ENCODE measurements around the gene NUP37. TPM values are rescaled to one million over a fixed set of nuclear protein-coding genes. Genes with fewer than 3 reads are reported as not detected.

Gene NUP37
- total and polyA plus RNA-seq, 9 of the 15 experiments (the other 6 are each of a cell fraction or from before 2014, with no cell fraction given), result 72.2 to 429 (median 170) TPM

DNA sequence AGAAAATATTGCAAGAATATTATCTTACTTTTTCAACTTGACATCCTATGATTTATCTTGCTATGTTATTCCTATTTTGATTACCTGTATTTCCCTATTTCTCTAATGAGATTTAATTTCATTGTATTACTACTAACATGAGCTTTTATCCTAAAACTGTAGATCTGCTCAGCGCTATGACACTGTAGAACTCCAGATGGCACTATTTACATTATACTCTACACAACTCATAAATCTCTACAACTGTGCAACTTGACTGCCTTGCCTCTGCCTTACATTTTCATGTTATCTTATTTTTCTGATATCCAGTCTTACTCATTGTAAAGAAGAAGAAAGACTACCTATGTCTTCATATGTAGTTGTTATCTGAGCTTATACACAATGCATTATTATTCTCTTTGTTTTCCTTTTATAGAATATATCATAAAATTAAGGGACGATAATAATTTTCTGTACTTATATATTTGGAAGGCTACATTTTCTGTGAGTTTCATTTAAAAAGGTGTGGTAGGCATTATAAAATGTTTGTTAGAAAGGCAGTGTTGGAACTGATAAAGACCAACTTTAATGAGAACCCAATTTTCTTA is 24.1 kb downstream of the NUP37 start:
- peak; percentile 89 for ATAC-seq
- H2AFZ ChIP-seq (ENCODE audit: low read depth, low read length), result no peak overlapping the region
- CTCF ChIA-PET (ENCODE audit: low intra/inter-chr PET ratio), result interaction anchor here (0.6 to 1.4 kb wide), 5 partner anchors 178 to 783 kb away, joined by 3 to 8 read pairs (median 3); no protein-coding TSS in a partner anchor
- DNase-seq (ENCODE audit: extremely low read depth in 1 of 4, low spot score in 3 of 4), result peak in 3 of 4 experiments; percentile 14 to 29 (median 14)
- no peak overlapping the region for H3K4me2 ChIP-seq (ENCODE audit: insufficient read depth, low read length)
- peaks cover 77% of the 10 kb centered on the region for H3K36me3 ChIP-seq (ENCODE audit: control insufficient read depth, insufficient read depth, low read length)
- no TSS peak for BruUV-seq (replicated peaks)
- intact Hi-C loops (cut with micrococcal nuclease) (loop anchor here (1.0 to 10.0 kb wide), 3 partner anchors 389 to 669 kb away; no protein-coding TSS in a partner anchor), in situ Hi-C loops (cut with MboI) (no loop called here)
- no peak overlapping the region for H3K4me3 ChIP-seq
- H4K20me1 ChIP-seq (replicated peaks; ENCODE audit: control insufficient read depth, insufficient read depth, low read length), result no peaks in the 10 kb centered on the region
- H3K9ac ChIP-seq (ENCODE audit: insufficient read depth in 1 of 2, low read depth in 2 of 2, low read length in 2 of 2), result no peak overlapping the region
- no peaks in the 10 kb centered on the region for H3K4me1 ChIP-seq (replicated peaks in 1 of 2; ENCODE audit: control insufficient read depth in 2 of 2, insufficient read depth in 2 of 2, low read length in 2 of 2)
- no peaks in the 10 kb centered on the region for H3K9me1 ChIP-seq (ENCODE audit: control insufficient read depth, insufficient read depth, low read length)
- no peaks in the 10 kb centered on the region for H3K9me3 ChIP-seq (replicated peaks; ENCODE audit: control insufficient read depth, insufficient read depth, low read depth, low read length)
- POLR2A ChIA-PET, result no interaction called here
- no peaks in the 10 kb centered on the region for H3K79me2 ChIP-seq (ENCODE audit: control insufficient read depth, insufficient read depth, low read length)
- H3K27ac ChIP-seq (ENCODE audit: extremely low read depth, low read depth, low read length), result no peak overlapping the region
- FAIRE-seq, result peak; percentile 61
- no peaks in the 10 kb centered on the region for H3K27me3 ChIP-seq (ENCODE audit: control insufficient read depth in 2 of 2, insufficient read depth in 2 of 2, low read length in 2 of 2)
- WGBS (ENCODE audit: insufficient coverage, low coverage, missing lambda C conversion rate), result 80% methylated on average over 2 of the region's 2 CpGs
- TF ChIP-seq, protein P1, sequence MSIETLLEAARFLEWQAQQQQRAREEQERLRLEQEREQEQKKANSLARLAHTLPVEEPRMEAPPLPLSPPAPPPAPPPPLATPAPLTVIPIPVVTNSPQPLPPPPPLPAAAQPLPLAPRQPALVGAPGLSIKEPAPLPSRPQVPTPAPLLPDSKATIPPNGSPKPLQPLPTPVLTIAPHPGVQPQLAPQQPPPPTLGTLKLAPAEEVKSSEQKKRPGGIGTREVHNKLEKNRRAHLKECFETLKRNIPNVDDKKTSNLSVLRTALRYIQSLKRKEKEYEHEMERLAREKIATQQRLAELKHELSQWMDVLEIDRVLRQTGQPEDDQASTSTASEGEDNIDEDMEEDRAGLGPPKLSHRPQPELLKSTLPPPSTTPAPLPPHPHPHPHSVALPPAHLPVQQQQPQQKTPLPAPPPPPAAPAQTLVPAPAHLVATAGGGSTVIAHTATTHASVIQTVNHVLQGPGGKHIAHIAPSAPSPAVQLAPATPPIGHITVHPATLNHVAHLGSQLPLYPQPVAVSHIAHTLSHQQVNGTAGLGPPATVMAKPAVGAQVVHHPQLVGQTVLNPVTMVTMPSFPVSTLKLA (conservative IDR thresholded peaks at IDR 0.05), result 0 out of 4 replicates have a peak, but pooled peaks of 1 of the 2 experiments have one; percentile 18
- no peak for TF ChIP-seq SREBF1 (IDR thresholded peaks at IDR 0.05; ENCODE audit: borderline replicate concordance, low read depth, low read length)
- TF ChIP-seq, protein P2, sequence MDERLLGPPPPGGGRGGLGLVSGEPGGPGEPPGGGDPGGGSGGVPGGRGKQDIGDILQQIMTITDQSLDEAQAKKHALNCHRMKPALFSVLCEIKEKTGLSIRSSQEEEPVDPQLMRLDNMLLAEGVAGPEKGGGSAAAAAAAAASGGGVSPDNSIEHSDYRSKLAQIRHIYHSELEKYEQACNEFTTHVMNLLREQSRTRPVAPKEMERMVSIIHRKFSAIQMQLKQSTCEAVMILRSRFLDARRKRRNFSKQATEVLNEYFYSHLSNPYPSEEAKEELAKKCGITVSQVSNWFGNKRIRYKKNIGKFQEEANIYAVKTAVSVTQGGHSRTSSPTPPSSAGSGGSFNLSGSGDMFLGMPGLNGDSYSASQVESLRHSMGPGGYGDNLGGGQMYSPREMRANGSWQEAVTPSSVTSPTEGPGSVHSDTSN (CRISPR knock-in tag; IDR thresholded peaks at IDR 0.05; ENCODE audit: low read depth), result no peak
- TF ChIP-seq, protein P2 (tag; conservative IDR thresholded peaks at IDR 0.05; ENCODE audit: low read depth), result peak; percentile 92
- TF ChIP-seq THRAP3 (IDR thresholded peaks at IDR 0.05; ENCODE audit: borderline replicate concordance), result no peak
- no peak for TF ChIP-seq GATAD2B (IDR thresholded peaks at IDR 0.05; ENCODE audit: borderline replicate concordance)
- peak; percentile 94 for TF ChIP-seq MEIS2 (IDR thresholded peaks at IDR 0.05; ENCODE audit: partially characterized antibody)
- TF ChIP-seq HLTF (IDR thresholded peaks at IDR 0.05), result no peak
- TF ChIP-seq, protein P3, sequence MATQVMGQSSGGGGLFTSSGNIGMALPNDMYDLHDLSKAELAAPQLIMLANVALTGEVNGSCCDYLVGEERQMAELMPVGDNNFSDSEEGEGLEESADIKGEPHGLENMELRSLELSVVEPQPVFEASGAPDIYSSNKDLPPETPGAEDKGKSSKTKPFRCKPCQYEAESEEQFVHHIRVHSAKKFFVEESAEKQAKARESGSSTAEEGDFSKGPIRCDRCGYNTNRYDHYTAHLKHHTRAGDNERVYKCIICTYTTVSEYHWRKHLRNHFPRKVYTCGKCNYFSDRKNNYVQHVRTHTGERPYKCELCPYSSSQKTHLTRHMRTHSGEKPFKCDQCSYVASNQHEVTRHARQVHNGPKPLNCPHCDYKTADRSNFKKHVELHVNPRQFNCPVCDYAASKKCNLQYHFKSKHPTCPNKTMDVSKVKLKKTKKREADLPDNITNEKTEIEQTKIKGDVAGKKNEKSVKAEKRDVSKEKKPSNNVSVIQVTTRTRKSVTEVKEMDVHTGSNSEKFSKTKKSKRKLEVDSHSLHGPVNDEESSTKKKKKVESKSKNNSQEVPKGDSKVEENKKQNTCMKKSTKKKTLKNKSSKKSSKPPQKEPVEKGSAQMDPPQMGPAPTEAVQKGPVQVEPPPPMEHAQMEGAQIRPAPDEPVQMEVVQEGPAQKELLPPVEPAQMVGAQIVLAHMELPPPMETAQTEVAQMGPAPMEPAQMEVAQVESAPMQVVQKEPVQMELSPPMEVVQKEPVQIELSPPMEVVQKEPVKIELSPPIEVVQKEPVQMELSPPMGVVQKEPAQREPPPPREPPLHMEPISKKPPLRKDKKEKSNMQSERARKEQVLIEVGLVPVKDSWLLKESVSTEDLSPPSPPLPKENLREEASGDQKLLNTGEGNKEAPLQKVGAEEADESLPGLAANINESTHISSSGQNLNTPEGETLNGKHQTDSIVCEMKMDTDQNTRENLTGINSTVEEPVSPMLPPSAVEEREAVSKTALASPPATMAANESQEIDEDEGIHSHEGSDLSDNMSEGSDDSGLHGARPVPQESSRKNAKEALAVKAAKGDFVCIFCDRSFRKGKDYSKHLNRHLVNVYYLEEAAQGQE (IDR thresholded peaks at IDR 0.05; ENCODE audit: borderline replicate concordance), result peak; percentile 32; the same call in 1 of the 2 replicates
- TF ChIP-seq, protein P3 (CRISPR knock-in tag; IDR thresholded peaks at IDR 0.05; ENCODE audit: low read depth), result no peak
